HG03196 (cell line): Measurements from ENCODE around the gene PPP1R14B.
A peak's percentile ranks its signal among the peaks of the same experiment; 100 is the strongest.

Experiments used
- ATAC-seq: cut with Tn5 transposase; IDR thresholded peaks from one replicate; pipeline ENCODE4 v1.9.1; 2021; ENCODE audit not compliant: unreplicated experiment

PPP1R14B gene

GRCh38 chr11:64247729-64248531 lies 1.2 kb upstream of the PPP1R14B start:
- ATAC-seq, result no peak

- peak; percentile 9 for ATAC-seq
Observed at GRCh38 chr11:64246621-64246870, 197 bp downstream of the PPP1R14B start.

- no peak for ATAC-seq
Observed at GRCh38 chr11:64245797-64246620, 734 bp downstream of the PPP1R14B start.

GRCh38 chr11:64245401-64245796 lies 1.3 kb downstream of the PPP1R14B start:
- no peak for ATAC-seq

- no peak for ATAC-seq
Observed at GRCh38 chr11:64244966-64245365, 1.8 kb downstream of the PPP1R14B start.

GRCh38 chr11:64244107-64244506 lies 2.6 kb downstream of the PPP1R14B start:
- ATAC-seq, result no peak

- ATAC-seq, result no peak
Observed at GRCh38 chr11:64243236-64243854, 3.4 kb downstream of the PPP1R14B start.

- ATAC-seq, result peak; percentile 3
Observed at GRCh38 chr11:64241491-64242374, 5.0 kb downstream of the PPP1R14B start.

- ATAC-seq, result peak; percentile 59
Observed at GRCh38 chr11:64241241-64241490, 5.6 kb downstream of the PPP1R14B start.

- ATAC-seq, result peak; percentile 40
Observed at GRCh38 chr11:64240435-64241240, 6.1 kb downstream of the PPP1R14B start, which contains the start of gene FKBP2. FKBP2 (plus strand) TSS chr11:64241095; CDS start chr11:64242388, 1,293 bp downstream.

GRCh38 chr11:64239662-64240434 lies 6.9 kb downstream of the PPP1R14B start:
- no peak for ATAC-seq

- ATAC-seq, result no peak
Observed at GRCh38 chr11:64238999-64239398, 7.7 kb downstream of the PPP1R14B start.

GRCh38 chr11:64238076-64238475 lies 8.7 kb downstream of the PPP1R14B start:
- ATAC-seq, result no peak

GRCh38 chr11:64237484-64237951 lies 9.2 kb downstream of the PPP1R14B start:
- no peak for ATAC-seq

- no peak for ATAC-seq
Observed at GRCh38 chr11:64235437-64236161, 11.1 kb downstream of the PPP1R14B start.

GRCh38 chr11:64234647-64235379 lies 11.9 kb downstream of the PPP1R14B start:
- no peak for ATAC-seq

GRCh38 chr11:64233913-64234586 lies 12.7 kb downstream of the PPP1R14B start, which contains the start of gene VEGFB:
VEGFB (plus strand) TSS chr11:64234584; CDS start chr11:64234834, 250 bp downstream.
- no peak for ATAC-seq
